Adrenal gland (tissue), 12 donors: ENCODE results near the gene KTN1. TPM values are rescaled to one million over a fixed set of nuclear protein-coding genes. Genes with fewer than 3 reads are reported as not detected.

Source experiments
- DNase-seq, 7 donors: peaks; one replicate each; pipeline ENCODE4 v3.0.0-alpha.2; 2019 to 2020
- H3K27ac ChIP-seq, 5 donors: fragments of 200-600 bp; sonication (generic) in 4 of 5; 1 replicate in 3 of 5; 2 replicates in 2 of 5; pipeline versions ENCODE4 v1.5.1 to v1.8.0; 2016 to 2020; ENCODE audit warnings: mild to moderate bottlenecking in 1 of 5
- H3K27me3 ChIP-seq: fragments of 200-600 bp; 2 replicates; pipeline ENCODE4 v1.8.0; 2021
- H3K36me3 ChIP-seq, 2 donors: fragments of 200-600 bp; replicated peaks in 1 of 2; 1 replicate in 1 of 2; 2 replicates in 1 of 2; pipeline versions ENCODE4 v1.5.1 to v1.8.0; 2018 to 2022
- H3K4me1 ChIP-seq, 2 donors: fragments of 200-600 bp; replicated peaks in 1 of 2; 1 replicate in 1 of 2; 2 replicates in 1 of 2; pipeline versions ENCODE4 v1.5.1 to v1.8.0; 2018 to 2021
- H3K4me3 ChIP-seq, 4 donors: fragments of 200-600 bp; sonication (generic) in 3 of 4; one replicate each; pipeline ENCODE4 v1.5.1; 2016 to 2018
- H3K9me3 ChIP-seq, 3 donors: fragments of 200-600 bp; sonication (generic) in 1 of 3; replicated peaks in 1 of 3; 1 replicate in 2 of 3; 2 replicates in 1 of 3; pipeline versions ENCODE4 v1.5.1 to v1.8.0; 2016 to 2021
- POLR2A ChIP-seq, 2 donors: fragments of 450-650 bp; IDR thresholded peaks; one replicate each; pipeline ENCODE4 v1.6.1; 2017; ENCODE audit warnings: antibody characterized with exemption in 2 of 2, mild to moderate bottlenecking in 2 of 2, moderate library complexity in 1 of 2
- WGBS, 4 donors: extraction: QIAGEN DNeasy Blood & Tissue Kit in 2 of 4; methylation state at CpG; one replicate each; pipeline versions ENCODE4 v1.1.5 to v1.1.7; 2013 to 2017; 5-methylcytosine and 5-hydroxymethylcytosine counted together
- intact Hi-C, 2 donors: fragments of 100-400 bp; cut with DNase I; formaldehyde crosslinking; loops; one replicate each; pipeline versions ENCODE4 v1.14.1 to v1.15.0; 2022 to 2023
- polyA plus RNA-seq, 3 donors: library from polyadenylated mRNA; stranded (reverse); fragments of 200-250 nt in 2 of 3; fragments of 350-450 nt in 1 of 3; fragmentation: Illumina TruSeq in 1 of 3; extraction: RNeasy Lipid Tissue Mini Kit (QIAGEN cat#74804) in 1 of 3; gene quantifications; one replicate each; pipeline ENCODE4 v1.2.3, GENCODE V29; 2013 to 2014
- total RNA-seq, 9 donors: library from RNA; depleted of rRNA in 4 of 9; stranded (reverse); fragments of >200 nt in 4 of 9; fragments of 120-200 nt in 1 of 9; fragmentation: NEBNext Ultra II Directional in 1 of 9; extraction: Animal tissue kit (Norgen Biotek cat#: 25700) in 1 of 9; gene quantifications; one replicate each; pipeline versions ENCODE4 v1.1.0 to v1.2.4, GENCODE V29; 2013 to 2023
- TF ChIP-seq, protein P1 (sequence below), 6 experiments: fragments of 450-650 bp in 4 of 6; fragments of 200-600 bp in 2 of 6; sonication (generic) in 1 of 6; IDR thresholded peaks; 1 replicate in 5 of 6; 2 replicates in 1 of 6; pipeline versions ENCODE4 v1.5.1 to v1.8.0; 2016 to 2021; ENCODE audit warnings: antibody characterized with exemption in 6 of 6, mild to moderate bottlenecking in 2 of 6, moderate library complexity in 1 of 6
- donor health status: healthy with polysubstance abuse.
- donor health status: Bipolar disorder and iron deficiency.
- donor health status: DM: yes; HTN: yes; CAD: no.
- donor health status: DM: no; HTN: no; CAD: no.
- donor health status: DM: no; HTN: no; CAD: no.
- donor health status: DM: yes; HTN: yes; CAD: no.

Gene KTN1
- total and polyA plus RNA-seq, 12 donors, result 60.4 to 283 (median 154) TPM

DNA sequence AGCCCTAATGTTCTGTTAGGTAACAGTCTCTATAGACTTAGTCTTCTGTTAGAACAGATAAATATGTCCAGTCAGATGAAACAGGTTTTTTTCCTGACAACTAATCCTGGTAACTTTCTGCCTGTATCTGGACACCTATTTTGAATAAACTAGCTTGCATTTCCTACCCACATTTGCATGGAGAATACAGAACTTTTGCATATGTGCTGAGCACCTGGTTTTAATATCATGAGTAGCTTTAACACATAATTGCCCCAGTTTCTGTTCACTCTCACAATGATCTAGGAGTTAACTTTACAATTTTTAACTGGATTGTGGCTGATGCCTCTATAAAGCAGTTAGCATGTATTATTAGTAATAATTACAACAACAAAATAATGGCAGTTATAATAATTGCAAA is 111.7 kb downstream of the KTN1 start:
- Histone ChIP-seq H3K4me3 (no peak overlapping the region), H3K4me1 (no peaks in the 10 kb centered on the region), H3K9me3 (no peaks in the 10 kb centered on the region), H3K36me3 (no peaks in the 10 kb centered on the region), H3K27me3 (no peaks in the 10 kb centered on the region), H3K27ac (no peak overlapping the region)
- no peak for DNase-seq
- intact Hi-C loops, result no loop called here
- no peak for TF ChIP-seq POLR2A (IDR thresholded peaks at IDR 0.05)
- TF ChIP-seq, protein P1, sequence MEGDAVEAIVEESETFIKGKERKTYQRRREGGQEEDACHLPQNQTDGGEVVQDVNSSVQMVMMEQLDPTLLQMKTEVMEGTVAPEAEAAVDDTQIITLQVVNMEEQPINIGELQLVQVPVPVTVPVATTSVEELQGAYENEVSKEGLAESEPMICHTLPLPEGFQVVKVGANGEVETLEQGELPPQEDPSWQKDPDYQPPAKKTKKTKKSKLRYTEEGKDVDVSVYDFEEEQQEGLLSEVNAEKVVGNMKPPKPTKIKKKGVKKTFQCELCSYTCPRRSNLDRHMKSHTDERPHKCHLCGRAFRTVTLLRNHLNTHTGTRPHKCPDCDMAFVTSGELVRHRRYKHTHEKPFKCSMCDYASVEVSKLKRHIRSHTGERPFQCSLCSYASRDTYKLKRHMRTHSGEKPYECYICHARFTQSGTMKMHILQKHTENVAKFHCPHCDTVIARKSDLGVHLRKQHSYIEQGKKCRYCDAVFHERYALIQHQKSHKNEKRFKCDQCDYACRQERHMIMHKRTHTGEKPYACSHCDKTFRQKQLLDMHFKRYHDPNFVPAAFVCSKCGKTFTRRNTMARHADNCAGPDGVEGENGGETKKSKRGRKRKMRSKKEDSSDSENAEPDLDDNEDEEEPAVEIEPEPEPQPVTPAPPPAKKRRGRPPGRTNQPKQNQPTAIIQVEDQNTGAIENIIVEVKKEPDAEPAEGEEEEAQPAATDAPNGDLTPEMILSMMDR (IDR thresholded peaks at IDR 0.05), result no peak

DNA sequence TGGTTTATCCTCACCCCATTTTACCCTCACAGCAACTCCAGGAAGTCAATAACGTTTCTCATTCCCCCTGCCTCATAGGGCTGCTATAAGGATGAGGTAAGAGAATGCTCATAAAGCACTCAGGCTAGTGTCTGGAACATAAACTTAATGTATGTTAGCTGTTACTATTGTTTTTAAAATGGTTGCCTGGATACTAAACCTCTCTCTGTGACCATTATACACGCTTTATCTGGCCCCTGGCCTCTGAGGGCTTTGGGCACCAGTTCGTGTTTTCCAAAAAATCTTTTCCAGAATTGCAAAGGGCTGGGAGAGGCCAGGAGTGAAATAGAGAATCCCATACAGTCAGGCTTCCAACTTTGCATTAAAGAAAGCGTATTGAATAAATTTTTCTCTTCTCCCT is 113.9 kb downstream of the KTN1 start:
- no peak for TF ChIP-seq POLR2A (IDR thresholded peaks at IDR 0.05)
- TF ChIP-seq, protein P1 (IDR thresholded peaks at IDR 0.05), result no peak
- intact Hi-C loops, result no loop called here
- Histone ChIP-seq H3K9me3 (no peaks in the 10 kb centered on the region), H3K27me3 (no peaks in the 10 kb centered on the region), H3K4me3 (no peak overlapping the region), H3K4me1 (no peaks in the 10 kb centered on the region), H3K27ac (no peak overlapping the region), H3K36me3 (no peaks in the 10 kb centered on the region)
- no peak for DNase-seq
- 77 to 85% (median 79%) methylated on average over 4 of the region's 4 CpGs for WGBS, 4 donors

DNA sequence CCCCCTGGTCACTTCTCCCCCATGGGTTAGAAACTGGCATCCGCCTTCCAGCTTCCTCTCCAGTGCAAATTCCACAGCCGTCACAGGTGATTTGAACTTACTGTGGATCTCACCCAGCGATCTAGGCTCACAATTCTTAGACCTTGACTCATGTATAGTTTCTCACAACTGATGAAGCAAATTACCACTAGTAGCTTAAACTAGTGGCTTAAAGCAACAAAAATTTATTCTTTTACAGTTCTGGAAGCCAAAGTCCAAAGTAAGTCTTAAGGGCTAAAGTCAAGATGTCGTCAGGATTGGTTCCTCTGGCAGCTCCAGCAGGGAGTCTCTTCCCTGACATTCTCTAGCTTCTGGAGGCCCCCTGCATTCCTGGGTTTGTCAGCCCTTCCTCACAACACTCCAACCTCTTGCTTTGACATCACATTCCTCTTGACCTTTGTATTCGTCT is 117.4 kb downstream of the KTN1 start:
- intact Hi-C loops, result no loop called here
- TF ChIP-seq, protein P1 (IDR thresholded peaks at IDR 0.05), result no peak
- no peak for TF ChIP-seq POLR2A (IDR thresholded peaks at IDR 0.05)
- H3K27ac ChIP-seq, result no peak overlapping the region
- 91 to 94% (median 92%) methylated on average over 5 of the region's 5 CpGs for WGBS, 4 donors
- no peaks in the 10 kb centered on the region for H3K9me3 ChIP-seq
- no peaks in the 10 kb centered on the region for H3K27me3 ChIP-seq
- H3K4me3 ChIP-seq, result no peak overlapping the region
- no peak for DNase-seq
- no peaks in the 10 kb centered on the region for H3K36me3 ChIP-seq
- no peaks in the 10 kb centered on the region for H3K4me1 ChIP-seq

GRCh38 chr14:55698051-55698450 is 118.0 kb downstream of the KTN1 start:
- Histone ChIP-seq H3K27ac (no peak overlapping the region), H3K4me3 (no peak overlapping the region), H3K36me3 (no peaks in the 10 kb centered on the region), H3K27me3 (no peaks in the 10 kb centered on the region), H3K9me3 (no peaks in the 10 kb centered on the region), H3K4me1 (no peaks in the 10 kb centered on the region)
- intact Hi-C loops, result no loop called here
- no peak for TF ChIP-seq POLR2A (IDR thresholded peaks at IDR 0.05)
- TF ChIP-seq, protein P1 (IDR thresholded peaks at IDR 0.05), result no peak
- WGBS, 4 donors, result 89 to 100% (median 94%) methylated on average over 4 of the region's 4 CpGs
- no peak for DNase-seq
